ENCODE data around the gene ESRRG.

DNA sequence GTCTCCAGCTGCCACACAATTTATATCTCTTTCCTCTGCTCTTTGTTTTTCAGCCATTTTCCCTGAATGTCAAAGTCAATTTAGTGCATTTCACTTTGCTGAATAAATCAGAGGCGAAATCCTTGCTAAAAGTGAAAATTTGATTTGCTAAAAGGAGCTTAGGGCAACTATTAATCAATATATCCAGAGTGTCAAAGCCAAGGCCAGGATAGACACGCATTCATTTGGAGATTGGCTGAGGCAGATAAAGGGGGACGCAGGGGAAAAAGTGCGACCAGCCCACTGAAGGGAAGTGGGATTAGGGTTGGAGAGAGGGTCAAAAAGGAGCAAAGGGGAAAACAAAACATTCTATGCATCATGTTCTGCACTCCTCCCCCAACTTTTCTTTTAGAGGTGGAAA is 167.6 kb downstream of the ESRRG start:
- TF ChIP-seq, protein P1, sequence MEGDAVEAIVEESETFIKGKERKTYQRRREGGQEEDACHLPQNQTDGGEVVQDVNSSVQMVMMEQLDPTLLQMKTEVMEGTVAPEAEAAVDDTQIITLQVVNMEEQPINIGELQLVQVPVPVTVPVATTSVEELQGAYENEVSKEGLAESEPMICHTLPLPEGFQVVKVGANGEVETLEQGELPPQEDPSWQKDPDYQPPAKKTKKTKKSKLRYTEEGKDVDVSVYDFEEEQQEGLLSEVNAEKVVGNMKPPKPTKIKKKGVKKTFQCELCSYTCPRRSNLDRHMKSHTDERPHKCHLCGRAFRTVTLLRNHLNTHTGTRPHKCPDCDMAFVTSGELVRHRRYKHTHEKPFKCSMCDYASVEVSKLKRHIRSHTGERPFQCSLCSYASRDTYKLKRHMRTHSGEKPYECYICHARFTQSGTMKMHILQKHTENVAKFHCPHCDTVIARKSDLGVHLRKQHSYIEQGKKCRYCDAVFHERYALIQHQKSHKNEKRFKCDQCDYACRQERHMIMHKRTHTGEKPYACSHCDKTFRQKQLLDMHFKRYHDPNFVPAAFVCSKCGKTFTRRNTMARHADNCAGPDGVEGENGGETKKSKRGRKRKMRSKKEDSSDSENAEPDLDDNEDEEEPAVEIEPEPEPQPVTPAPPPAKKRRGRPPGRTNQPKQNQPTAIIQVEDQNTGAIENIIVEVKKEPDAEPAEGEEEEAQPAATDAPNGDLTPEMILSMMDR (IDR thresholded peaks at IDR 0.05; ENCODE audit: insufficient read depth, low read length, poor library complexity, severe bottlenecking): no peak
- no peak for TF ChIP-seq EZH2phosphoT487 (conservative IDR thresholded peaks at IDR 0.05; ENCODE audit: low read length)
